SW480 (cell line): Measurements from ENCODE around the gene GJD3.
A peak's percentile ranks its signal among the peaks of the same experiment; 100 is the strongest.
"Not testable (repeated sequence)": the region's sequence is repeated elsewhere in the genome, so short reads cannot be mapped to it uniquely, and the experiment has no call there.

Experiments used
- DNase-seq: peaks from one replicate; pipeline ENCODE4 v3.0.0-alpha.2; 2016; ENCODE audit warnings: low spot score

The GJD3 gene

DNA sequence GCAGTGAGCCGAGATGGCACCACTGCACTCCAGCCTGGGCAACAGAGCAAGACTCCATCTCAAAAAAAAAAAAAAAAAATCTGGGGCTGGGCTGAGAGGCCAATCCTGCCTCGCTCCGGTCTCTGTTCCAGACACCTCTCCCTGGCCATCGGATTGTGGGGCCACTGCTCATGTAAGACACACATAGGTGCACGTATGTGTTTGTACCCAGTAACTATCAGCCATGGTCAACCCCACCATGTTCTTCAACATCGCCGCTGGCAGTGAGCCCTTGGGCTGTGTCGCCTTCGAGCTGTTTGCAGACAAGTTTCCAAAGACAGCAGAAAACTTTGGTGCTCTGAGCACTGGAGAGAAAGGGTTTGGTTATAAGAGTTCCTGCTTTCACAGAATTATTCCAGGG lies 3.2 kb upstream of the GJD3 start:
- DNase-seq = not testable (repeated sequence)

GRCh38 chr17:40366861-40367518 lies 2.5 kb upstream of the GJD3 start:
- no peak for DNase-seq

GRCh38 chr17:40366076-40366860 lies 1.7 kb upstream of the GJD3 start:
- no peak for DNase-seq

DNA sequence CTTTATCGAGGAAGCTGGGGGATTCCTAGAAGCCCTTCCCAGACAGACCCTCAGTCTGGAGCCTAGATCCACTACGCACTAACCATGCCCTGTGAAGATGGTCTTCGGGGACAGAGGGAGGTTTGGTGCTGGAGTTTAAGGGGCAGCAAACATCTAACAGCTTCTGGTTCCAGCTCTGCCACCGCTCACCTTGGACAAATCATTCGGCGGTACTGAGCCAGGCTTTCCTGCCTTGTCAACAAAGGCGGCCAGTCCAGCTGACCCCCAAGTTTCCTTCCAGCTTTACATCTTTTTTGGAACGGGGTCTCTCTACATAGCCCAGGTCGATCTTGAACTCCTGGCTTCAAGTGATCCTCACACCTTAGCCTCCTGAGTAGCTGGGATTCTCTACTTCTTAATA lies 369 bp upstream of the GJD3 start:
- DNase-seq = no peak

- peak; percentile 32 for DNase-seq
Observed at GRCh38 chr17:40363111-40363827, 1.3 kb downstream of the GJD3 start.

GRCh38 chr17:40362696-40363110 lies 1.8 kb downstream of the GJD3 start:
- peak; percentile 85 for DNase-seq

- DNase-seq = no peak
Observed at GRCh38 chr17:40361925-40362695, 2.4 kb downstream of the GJD3 start.

GRCh38 chr17:40361063-40361924 lies 3.2 kb downstream of the GJD3 start:
- DNase-seq = no peak

- DNase-seq = no peak
Observed at GRCh38 chr17:40360091-40360490, 4.4 kb downstream of the GJD3 start.

DNA sequence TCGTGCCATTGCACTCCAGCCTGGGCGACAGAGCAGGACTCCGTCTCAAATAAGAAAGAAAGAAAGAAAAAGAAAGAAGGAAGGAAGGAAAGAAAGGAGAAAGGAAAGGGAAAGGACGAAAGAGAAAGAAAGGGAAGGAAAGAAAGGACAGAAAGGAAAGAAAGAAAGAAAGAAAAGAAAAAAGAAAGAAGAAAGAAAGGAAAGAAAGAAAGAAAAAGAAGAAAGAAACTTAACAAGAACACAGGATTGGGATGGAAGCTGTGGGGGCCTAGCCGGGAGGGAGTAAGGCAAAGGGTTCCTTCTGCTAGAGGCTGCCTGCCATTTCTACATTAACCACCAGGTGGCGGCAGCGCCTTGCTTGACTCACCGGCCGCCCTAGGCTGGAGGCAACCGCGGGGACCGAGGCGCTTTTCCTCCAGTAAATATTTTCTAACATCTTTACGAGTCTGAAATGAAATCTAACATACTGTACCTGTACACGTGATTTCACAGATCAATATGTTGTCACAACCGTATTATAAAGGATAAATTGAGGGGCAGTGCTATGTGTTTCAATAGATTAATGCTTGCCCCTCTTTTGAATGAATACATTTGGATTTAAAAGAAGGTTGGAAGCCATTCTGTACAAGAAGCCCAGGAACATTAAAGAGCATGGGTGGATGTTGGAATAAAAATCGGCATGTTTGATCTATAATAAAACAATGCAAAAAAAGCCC lies 6.1 kb downstream of the GJD3 start:
- DNase-seq = peak; percentile 72

GRCh38 chr17:40356990-40357881 lies 7.3 kb downstream of the GJD3 start:
- no peak for DNase-seq

- DNase-seq = no peak
Observed at GRCh38 chr17:40355804-40356758, 8.5 kb downstream of the GJD3 start.

GRCh38 chr17:40355123-40355803 lies 9.3 kb downstream of the GJD3 start:
- peak; percentile 37 for DNase-seq

GRCh38 chr17:40354221-40355122 lies 10.1 kb downstream of the GJD3 start:
- DNase-seq = no peak

DNA sequence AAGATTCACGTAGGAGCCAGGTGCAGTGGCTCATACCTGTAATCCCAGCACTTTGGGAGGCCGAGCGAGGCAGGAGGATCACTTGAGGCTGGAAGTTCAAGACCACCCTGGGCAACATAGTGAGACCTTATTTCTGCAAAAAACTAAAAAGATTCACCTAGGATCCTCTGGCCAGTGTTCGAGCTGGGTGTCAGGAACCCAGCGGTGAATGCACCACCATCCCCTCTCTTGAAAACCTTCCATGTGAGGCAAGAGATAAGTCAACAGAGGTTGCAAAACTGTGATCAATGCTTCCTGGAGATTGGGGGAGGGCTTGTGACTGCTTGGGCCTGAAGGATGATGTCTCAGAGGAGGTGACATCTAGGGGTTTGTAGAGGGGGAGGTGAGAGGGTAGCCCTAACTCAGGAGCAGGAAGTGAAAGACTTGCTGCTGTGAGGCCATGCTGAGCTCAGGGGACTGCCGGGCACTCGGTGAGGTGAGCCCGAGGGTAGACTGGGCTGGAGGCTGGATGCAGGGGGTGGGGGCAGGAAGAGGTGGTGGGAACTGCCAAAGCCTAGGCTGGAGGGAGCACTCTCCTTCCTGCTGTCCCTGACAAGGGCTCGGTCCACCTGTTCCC lies 11.7 kb downstream of the GJD3 start:
- DNase-seq = no peak

DNA sequence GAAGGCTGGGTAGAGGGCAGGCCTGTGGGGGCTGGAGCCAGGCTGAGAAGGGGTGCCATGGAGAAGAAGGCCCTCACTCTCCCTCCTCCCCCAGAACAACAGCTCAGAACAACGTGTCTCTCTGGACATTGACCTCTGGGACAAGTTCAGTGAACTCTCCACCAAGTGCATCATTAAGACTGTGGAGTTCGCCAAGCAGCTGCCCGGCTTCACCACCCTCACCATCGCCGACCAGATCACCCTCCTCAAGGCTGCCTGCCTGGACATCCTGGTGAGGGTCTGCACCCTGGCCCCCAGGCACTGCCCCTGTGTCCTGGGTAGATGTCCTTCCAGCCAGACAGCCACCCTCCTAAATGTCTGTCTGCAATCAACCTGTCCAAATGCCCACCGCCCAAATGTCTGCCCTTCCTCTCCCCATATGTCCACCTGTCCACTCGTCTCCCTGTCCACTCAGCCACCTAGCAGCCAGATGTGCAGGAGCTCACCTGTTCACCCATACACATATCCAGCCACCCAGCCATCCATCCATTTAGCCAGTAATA lies 12.2 kb downstream of the GJD3 start:
- no peak for DNase-seq
